Body of pancreas (tissue), 4 donors: Measurements from ENCODE around the gene LSG1. TPM values are rescaled to one million over a fixed set of nuclear protein-coding genes. Genes with fewer than 3 reads are reported as not detected.
"Not testable (repeated sequence)": the region's sequence is repeated elsewhere in the genome, so short reads cannot be mapped to it uniquely, and the experiment has no call there.

Experiments used
- ATAC-seq: fragments of 150-250 bp; one replicate; pipeline ENCODE4 v1.9.1; 2016
- DNase-seq, 4 donors: peaks; one replicate each; pipeline ENCODE4 v3.0.0-alpha.2; 2019
- H3K27ac ChIP-seq, 4 donors: fragments of 200-600 bp; sonication (generic); 1 replicate in 3 of 4; 2 replicates in 1 of 4; pipeline versions ENCODE4 v1.5.1 to v1.6.1; 2016 to 2019; ENCODE audit warnings: mild to moderate bottlenecking in 1 of 4, mixed read lengths in 1 of 4, moderate library complexity in 1 of 4
- H3K27me3 ChIP-seq, 2 donors: fragments of 200-600 bp; sonication (generic); one replicate each; pipeline ENCODE4 v1.6.0; 2016; ENCODE audit warnings: mild to moderate bottlenecking in 1 of 2
- H3K36me3 ChIP-seq, 2 donors: fragments of 200-600 bp; sonication (generic); replicated peaks in 1 of 2; 2 replicates each; pipeline ENCODE4 v1.5.1; 2016; ENCODE audit warnings: low read depth in 2 of 2; ENCODE audit not compliant: insufficient read depth in 1 of 2
- H3K4me1 ChIP-seq: fragments of 200-600 bp; sonication (generic); one replicate; pipeline ENCODE4 v1.6.0; 2016
- H3K4me3 ChIP-seq, 2 donors: fragments of 200-600 bp; sonication (generic); 1 replicate in 1 of 2; 2 replicates in 1 of 2; pipeline ENCODE4 v1.5.1; 2016 to 2019
- H3K9me3 ChIP-seq, 3 donors: fragments of 200-600 bp; sonication (generic); 1 replicate in 2 of 3; 2 replicates in 1 of 3; pipeline ENCODE4 v1.5.1; 2016
- CTCF ChIP-seq, 7 experiments: fragments of 450-650 bp in 4 of 7; fragments of 200-600 bp in 3 of 7; sonication (generic) in 3 of 7; IDR thresholded peaks; one replicate each; pipeline ENCODE4 v1.5.1; 2016 to 2019; ENCODE audit warnings: antibody characterized with exemption in 7 of 7
- POLR2A ChIP-seq, 3 donors: fragments of 450-650 bp; IDR thresholded peaks; one replicate each; pipeline ENCODE4 v1.6.1; 2016; ENCODE audit warnings: antibody characterized with exemption in 3 of 3, mild to moderate bottlenecking in 2 of 3
- WGBS, 2 donors: methylation state at CpG; one replicate each; pipeline ENCODE4 v1.1.5; 2017; 5-methylcytosine and 5-hydroxymethylcytosine counted together
- intact Hi-C: fragments of 100-400 bp; cut with DNase I; formaldehyde crosslinking; loops from one replicate; pipeline ENCODE4 v1.15.1; 2023
- total RNA-seq, 2 donors: library from RNA; depleted of rRNA; stranded (reverse); fragments of >200 nt; gene quantifications; one replicate each; pipeline ENCODE4 v1.1.0, GENCODE V29; 2016

The LSG1 gene
- total RNA-seq, 2 donors from 2014 or later = 30.1 to 36.9 TPM

- TF ChIP-seq POLR2A (IDR thresholded peaks at IDR 0.05) (peak in 2 of 3 donors; percentile 37 to 43), CTCF (IDR thresholded peaks at IDR 0.05) (peak; percentile 25 to 64 (median 42))
- DNase-seq = peak; percentile 61 to 77 (median 72)
- peaks cover 8% of the 10 kb centered on the region for H3K4me1 ChIP-seq
- peak; percentile 84 for ATAC-seq
- intact Hi-C loops = no loop called here
- WGBS, 2 donors = 0 to 1% methylated on average over 14 to 62 of the region's 66 CpGs
- H3K4me3 ChIP-seq = peak within 1 kb of the TSS; percentile 16 to 35
- H3K27me3 ChIP-seq = no peaks in the 10 kb centered on the region
- H3K9me3 ChIP-seq = no peaks in the 10 kb centered on the region
- peak within 1 kb of the TSS; percentile 39 to 82 (median 60) for H3K27ac ChIP-seq
- H3K36me3 ChIP-seq = no peaks in the 10 kb centered on the region
These were observed 38.5 kb downstream of the LSG1 start, which contains the start of gene TMEM44 for GRCh38 chr3:194633349-194634004. Gene TMEM44, minus strand, starts transcription at chr3:194633419. Its CDS starts 204 bp downstream, at chr3:194633215.

GRCh38 chr3:194632809-194633348 lies 39.1 kb downstream of the LSG1 start:
- Histone ChIP-seq H3K9me3 (no peaks in the 10 kb centered on the region), H3K4me1 (peaks cover 8% of the 10 kb centered on the region), H3K36me3 (no peaks in the 10 kb centered on the region), H3K27me3 (no peaks in the 10 kb centered on the region), H3K4me3 (peak overlapping the region in 1 of 2 donors; percentile 35), H3K27ac (peak overlapping the region; percentile 39 to 82 (median 60))
- DNase-seq (peak in 3 of 4 donors; percentile 17 to 18 (median 18)), ATAC-seq (peak; percentile 59)
- TF ChIP-seq CTCF (IDR thresholded peaks at IDR 0.05) (no peak), POLR2A (IDR thresholded peaks at IDR 0.05) (no peak)
- intact Hi-C loops = no loop called here
- 3 to 7% methylated on average over 12 to 33 of the region's 56 CpGs for WGBS, 2 donors

GRCh38 chr3:194632226-194632808 lies 39.7 kb downstream of the LSG1 start:
- Histone ChIP-seq H3K9me3 (no peaks in the 10 kb centered on the region), H3K27ac (no peak overlapping the region), H3K27me3 (no peaks in the 10 kb centered on the region), H3K4me3 (peak overlapping the region in 1 of 2 donors; percentile 35), H3K36me3 (no peaks in the 10 kb centered on the region), H3K4me1 (peaks cover 8% of the 10 kb centered on the region)
- peak in 1 of 4 donors; percentile 2 for DNase-seq
- 65 to 66% methylated on average over 7 to 11 of the region's 11 CpGs for WGBS, 2 donors
- no peak for ATAC-seq
- no peak for TF ChIP-seq POLR2A (IDR thresholded peaks at IDR 0.05)
- no peak for TF ChIP-seq CTCF (IDR thresholded peaks at IDR 0.05)
- intact Hi-C loops = no loop called here

GRCh38 chr3:194631696-194632095 lies 40.3 kb downstream of the LSG1 start:
- H3K36me3 ChIP-seq = no peaks in the 10 kb centered on the region

GRCh38 chr3:194630681-194631080 lies 41.3 kb downstream of the LSG1 start:
- H3K4me3 ChIP-seq, H3K27me3 ChIP-seq, H3K9me3 ChIP-seq, ATAC-seq, H3K4me1 ChIP-seq, DNase-seq, H3K36me3 ChIP-seq, intact Hi-C loops, H3K27ac ChIP-seq: not testable (repeated sequence)
- WGBS, 2 donors = 86 to 91% methylated on average over 24 to 27 of the region's 29 CpGs

More at GRCh38 chr3:194631696-194632095, 40.3 kb downstream of the LSG1 start:
- 93 to 95% methylated on average over 4 of the region's 4 CpGs for WGBS, 2 donors
- Histone ChIP-seq H3K27me3 (no peaks in the 10 kb centered on the region), H3K4me1 (peaks cover 8% of the 10 kb centered on the region), H3K4me3 (no peak overlapping the region), H3K9me3 (no peaks in the 10 kb centered on the region), H3K27ac (no peak overlapping the region)
- ATAC-seq = no peak
- DNase-seq = no peak
- intact Hi-C loops = no loop called here
- TF ChIP-seq POLR2A (IDR thresholded peaks at IDR 0.05) (no peak), CTCF (IDR thresholded peaks at IDR 0.05) (no peak)
